Kidney glomerular epithelial cell (primary cell): ENCODE results near the gene EEPD1.
"Not testable (repeated sequence)": the region's sequence is repeated elsewhere in the genome, so short reads cannot be mapped to it uniquely, and the experiment has no call there.

ENCODE experiments used
- DNase-seq: peaks from one replicate; lab custom pipeline; 2025; lab: John Stamatoyannopoulos, UW

The EEPD1 gene

DNA sequence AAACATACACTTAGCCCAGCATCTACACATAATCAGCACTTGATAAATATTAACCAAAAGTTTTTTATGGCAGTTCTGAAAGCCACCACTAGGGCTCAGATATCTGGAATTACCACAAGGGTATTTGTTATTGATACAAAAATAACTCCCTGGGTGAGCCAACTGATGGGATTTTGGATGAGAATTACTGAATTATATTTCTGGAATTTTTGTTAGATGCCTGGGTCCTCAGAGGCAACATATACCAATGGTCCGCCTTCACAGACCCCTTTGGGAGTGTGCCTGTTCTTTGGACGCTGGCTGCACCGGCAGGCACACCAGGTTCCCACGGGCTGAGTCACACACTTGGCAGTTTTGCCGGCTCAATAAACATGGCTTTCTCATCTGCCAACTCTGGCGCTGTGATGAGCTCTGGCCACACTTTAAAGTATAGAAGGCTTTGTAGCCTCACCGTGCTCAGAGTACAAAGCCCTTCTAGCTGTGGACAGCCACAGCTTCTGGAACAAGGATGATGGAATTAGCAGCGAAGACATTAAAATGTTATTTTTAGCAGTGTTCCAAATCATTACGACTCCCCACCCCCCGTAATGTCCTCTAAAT, 24.5 kb upstream of the EEPD1 start:
- DNase-seq = peak; percentile 88

DNA sequence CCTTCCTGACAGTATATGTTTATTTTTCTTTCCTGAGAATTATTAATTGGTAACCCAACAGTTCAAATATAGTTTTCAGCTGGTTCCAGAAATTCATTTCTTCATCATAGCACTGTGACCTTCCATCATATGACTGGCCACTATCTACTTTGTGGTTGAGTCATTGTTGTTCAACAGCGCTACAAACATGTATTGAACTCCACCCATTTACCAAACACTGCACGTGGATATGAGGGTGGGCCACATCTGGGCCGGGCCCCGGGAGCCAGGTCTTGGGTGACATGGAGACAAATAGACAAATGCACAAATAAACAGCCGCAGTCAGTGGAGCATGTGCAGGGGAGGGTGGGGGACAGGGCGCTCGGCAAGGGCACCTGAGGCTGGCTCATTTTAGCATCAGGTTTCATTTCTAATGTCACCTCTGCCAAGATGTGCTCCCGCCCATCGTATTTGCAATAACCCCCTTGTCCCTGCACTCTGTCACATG, 24.0 kb upstream of the EEPD1 start:
- DNase-seq = peak; percentile 84

- DNase-seq = no peak
Observed at GRCh38 chr7:36130236-36130945, 22.7 kb upstream of the EEPD1 start.

DNA sequence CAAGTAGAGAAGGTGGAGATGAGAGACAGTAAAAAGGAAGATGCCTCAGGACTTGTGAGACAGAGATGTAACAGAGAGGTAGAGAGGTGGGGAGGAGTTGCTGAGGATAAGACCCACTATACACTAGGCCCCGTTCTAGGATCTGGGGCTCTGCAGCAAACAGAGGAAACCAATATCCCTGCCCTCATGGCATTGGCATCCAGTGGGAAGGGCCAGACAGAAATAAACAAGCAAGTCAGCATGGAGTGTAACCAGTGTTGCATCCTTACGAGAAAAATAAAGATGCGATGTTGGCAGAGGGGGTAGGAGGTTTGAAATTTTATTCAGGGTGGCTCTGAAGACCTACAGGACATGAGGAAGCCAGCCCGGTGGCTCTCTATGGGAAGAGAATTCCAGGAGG, 22.0 kb upstream of the EEPD1 start:
- no peak for DNase-seq

GRCh38 chr7:36131499-36131898, 21.6 kb upstream of the EEPD1 start:
- no peak for DNase-seq

- no peak for DNase-seq
Observed at GRCh38 chr7:36132012-36132411, 21.0 kb upstream of the EEPD1 start.

- no peak for DNase-seq
Observed at GRCh38 chr7:36135700-36136099, 17.4 kb upstream of the EEPD1 start.

- DNase-seq = no peak
Observed at GRCh38 chr7:36137258-36137657, 15.8 kb upstream of the EEPD1 start.

- no peak for DNase-seq
Observed at GRCh38 chr7:36137754-36138153, 15.3 kb upstream of the EEPD1 start.

DNA sequence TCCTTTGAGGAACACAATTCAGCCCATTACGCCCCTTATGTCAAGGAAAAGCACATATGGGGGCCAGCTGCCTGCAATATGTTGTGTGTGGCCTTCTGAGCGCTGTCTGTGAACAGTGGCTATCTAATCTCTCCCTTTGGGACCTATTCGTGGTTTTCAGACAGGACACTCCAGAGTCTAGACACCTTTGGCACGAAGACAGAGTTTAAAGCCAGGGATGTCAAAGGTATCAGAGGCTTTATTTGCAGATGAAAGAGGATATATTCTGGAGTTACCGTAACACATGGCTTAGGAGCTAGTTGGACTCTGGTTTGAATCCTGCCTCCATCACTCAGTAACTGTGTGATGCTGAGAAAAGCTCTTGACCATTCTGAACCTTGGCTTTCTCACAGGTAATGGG, 14.8 kb upstream of the EEPD1 start:
- no peak for DNase-seq

- no peak for DNase-seq
Observed at GRCh38 chr7:36141351-36141750, 11.7 kb upstream of the EEPD1 start.

GRCh38 chr7:36141850-36142249, 11.2 kb upstream of the EEPD1 start:
- DNase-seq = no peak

DNA sequence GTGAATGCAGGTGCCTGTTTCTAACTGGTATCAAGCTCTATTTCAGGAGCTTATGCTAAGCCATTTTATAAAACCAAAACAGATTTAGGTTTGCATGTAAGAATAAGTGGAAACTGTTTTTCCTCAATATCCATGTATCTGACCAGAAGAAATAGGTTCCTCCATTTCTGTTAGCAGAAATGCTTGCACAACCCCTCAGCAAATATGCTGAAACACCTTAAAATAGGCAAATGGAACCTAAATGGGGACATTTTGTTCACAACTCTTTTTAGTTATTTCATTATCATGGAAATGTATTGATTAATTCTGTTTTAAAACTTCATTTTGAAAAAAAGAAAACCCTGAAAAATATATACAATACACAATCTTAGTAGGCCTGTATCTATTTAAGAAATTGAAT, 8.9 kb upstream of the EEPD1 start:
- DNase-seq = no peak

DNA sequence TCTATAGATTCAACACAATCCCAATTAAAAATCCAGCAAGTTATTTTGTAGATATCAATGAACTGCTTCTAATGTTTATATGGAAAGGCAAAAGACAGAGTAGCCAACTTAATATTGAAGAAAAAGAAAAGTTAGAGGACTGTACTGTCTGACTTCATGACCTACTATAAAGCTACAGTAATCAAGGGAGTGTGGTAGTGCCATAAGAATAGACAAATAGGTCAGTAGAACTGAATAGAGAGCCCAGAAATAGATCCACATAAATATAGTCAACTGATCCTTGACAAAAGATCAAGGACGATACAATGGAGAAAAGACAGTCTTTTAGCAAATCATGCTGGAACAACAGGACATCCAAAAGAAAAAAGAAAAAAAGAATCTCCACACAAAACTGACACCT, 7.4 kb upstream of the EEPD1 start:
- no peak for DNase-seq

DNA sequence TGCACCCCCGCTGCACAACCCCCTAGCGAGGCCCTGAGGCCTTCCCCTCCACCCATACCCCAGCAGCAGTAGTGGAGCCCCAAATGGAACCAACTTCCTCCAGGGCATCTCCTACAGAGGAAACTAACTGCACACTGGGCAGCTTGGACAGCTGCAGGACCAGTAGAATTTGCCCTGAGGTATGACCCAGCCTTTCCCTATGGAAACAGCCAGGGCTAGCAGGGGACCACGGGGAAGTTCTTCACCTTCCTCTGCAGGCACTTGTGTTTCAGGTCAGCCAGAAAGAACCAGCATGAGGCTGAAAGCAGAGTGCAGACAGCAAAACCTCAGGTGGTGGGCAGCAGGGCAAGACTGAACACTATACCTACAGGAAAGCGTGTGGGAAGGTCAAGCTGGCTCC, 5.7 kb upstream of the EEPD1 start:
- DNase-seq = no peak

- no peak for DNase-seq
Observed at GRCh38 chr7:36148422-36149065, 4.5 kb upstream of the EEPD1 start.

DNA sequence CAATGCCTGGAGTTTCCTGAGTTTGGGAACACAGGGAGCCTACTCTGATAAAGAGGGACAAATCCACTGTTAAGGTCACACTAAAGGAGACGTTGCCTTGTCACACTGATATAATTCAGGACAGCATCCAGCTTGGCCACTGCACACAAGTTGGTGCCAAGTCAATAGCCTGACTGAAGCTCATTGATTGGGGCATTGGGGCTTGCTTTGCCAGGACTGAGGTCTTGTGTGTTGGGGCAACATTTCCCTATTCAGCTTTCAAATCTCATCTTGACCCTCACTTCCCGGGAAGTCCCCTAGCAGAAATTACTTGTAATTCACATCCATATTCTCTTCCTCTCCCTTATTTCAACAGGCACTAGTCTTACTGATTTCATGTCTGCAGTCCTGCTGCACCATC, 3.8 kb upstream of the EEPD1 start:
- DNase-seq = not testable (repeated sequence)

DNA sequence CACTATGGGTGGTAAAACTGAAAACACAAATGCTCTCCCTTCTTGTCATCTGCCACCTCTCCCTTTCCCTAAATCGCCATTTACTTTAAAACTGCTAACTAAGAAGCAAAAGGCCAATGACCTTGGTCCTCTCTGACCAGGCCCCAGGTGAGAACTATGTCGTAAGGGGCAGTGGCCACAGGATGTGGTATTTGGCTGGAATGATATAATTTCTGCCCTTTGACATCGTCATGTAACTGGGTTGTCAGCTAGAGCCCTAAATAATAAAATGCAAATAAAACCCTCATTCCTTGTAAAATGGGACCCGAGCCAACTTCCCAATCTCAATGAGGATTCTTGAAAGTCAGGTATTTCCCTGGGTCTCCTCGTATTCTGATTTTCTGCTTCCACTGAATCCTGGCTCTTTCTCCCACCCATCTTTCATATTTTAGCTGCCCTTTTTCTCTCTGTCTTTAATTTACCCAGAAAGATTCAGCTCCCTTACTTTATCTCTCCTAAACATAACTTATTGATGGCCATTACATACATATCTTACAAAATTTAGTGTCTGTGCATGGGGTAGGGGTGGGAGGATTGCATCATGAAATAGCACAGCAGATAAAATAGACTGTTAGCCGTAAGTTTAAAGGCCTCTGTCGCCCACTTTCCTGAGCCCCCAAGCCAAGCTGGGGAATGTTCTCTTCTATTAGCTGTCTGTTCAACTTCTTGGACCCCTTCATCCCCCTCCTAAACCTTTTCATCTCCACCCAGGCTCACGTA, 3.2 kb upstream of the EEPD1 start:
- DNase-seq = no peak

DNA sequence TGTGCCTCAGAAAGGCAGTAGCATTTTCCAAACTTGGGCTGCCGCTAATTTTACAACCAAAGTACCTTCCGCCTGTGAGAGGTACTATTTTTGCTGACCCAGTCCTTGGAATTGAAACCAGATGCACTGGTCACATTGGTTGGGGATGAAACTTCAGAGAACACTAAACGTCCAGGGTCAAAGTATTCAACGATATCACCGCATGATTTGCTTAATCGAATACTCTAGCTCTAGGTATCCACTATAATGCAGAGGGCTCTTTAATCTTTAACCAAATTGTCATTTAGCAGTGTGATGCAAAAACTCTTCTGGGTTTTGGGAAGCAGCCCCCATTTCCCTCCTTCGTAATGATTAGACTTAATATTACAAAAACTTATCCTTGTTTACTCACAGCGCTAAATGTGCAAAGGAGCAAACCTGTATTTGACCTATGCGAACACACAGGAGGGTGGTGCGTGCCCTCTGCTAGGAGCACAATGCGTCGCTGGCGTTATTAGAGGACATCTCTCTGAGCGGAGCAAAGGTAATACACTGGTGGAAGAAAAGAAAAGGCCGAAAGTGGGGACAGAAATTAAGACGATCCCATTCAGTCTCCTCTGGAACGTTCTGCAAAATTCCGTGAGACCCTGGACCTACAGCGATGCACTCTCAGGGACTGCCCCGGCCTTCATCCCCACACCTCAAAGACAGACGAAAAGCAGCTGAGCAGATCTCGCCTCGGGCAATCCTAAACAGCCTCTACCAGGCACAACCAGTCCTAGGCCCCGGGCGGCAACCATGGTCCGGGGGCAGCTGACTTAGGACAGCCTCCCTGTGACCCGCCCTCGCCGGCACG, 916 bp upstream of the EEPD1 start:
- DNase-seq = no peak

DNA sequence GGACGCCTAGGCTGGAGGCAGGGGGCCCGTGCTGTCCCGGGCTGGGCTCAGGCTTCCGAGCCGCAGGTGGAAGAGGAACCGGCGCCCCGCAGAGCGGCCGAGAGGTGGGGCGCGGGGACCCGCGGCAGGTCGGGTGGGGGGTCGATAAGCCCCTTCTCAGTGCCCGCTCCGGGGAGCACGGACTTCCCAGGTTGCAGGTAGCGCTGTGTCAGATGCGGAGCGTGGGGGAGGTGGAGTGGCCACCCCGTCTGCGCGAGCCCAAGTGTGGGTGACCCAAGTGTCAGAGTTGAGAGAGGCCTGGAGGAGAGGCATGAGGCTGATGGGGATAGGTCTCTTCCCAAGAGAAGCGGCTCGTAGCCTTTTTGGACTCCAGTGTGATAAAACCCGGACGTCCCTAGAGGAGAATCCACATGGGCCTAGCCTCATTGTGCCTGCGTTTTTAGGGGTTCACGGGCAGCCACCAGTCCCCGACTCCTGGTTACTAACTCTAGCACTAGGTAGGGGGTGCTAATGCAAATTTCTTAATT, 580 bp downstream of the EEPD1 start:
- no peak for DNase-seq
